Measurements from ENCODE around the gene NCMAP.

- TF ChIP-seq CTCF (IDR thresholded peaks at IDR 0.05; ENCODE audit: low read length) (no peak), EZH2phosphoT487 (IDR thresholded peaks at IDR 0.05; ENCODE audit: low read length) (no peak), EZH2 (optimal IDR thresholded peaks at IDR 0.05; ENCODE audit: low read depth, low read length) (no peak)
Measured at GRCh38 chr1:24568475-24568874, 12.6 kb downstream of the NCMAP start.

All from MM.1S (cell line).